ENCODE measurements around the gene DNAJB14. TPM values are rescaled to one million over a fixed set of nuclear protein-coding genes. Genes with fewer than 3 reads are reported as not detected.
A peak's percentile ranks its signal among the peaks of the same experiment; 100 is the strongest.

Gene DNAJB14
- total and polyA plus RNA-seq, 2 experiments from 2014 or later = 15.3 to 18.1 TPM

DNA sequence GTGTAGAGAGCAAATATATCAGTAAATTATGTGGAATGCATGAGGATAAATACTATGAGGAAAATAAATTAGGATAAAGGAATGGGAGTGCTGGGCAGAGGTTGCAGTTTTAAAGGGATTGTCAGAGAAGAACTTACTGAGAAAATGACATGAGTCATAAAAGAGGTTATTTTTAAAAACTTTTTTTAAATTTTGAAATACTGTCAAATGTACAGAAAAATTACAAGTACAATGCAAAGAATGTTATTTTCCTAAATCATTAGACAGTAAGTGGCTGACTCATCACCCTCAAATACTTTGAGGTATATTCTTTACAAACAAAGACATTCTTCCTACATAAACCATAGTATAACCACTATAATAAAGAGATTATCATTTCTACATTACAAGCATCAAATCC, 33.5 kb upstream of the DNAJB14 start:
- H3K27ac ChIP-seq = no peak overlapping the region
- no peaks in the 10 kb centered on the region for H3K4me1 ChIP-seq (ENCODE audit: low read depth)
- no peaks in the 10 kb centered on the region for H3K9me3 ChIP-seq (ENCODE audit: low read depth)
- H3K36me3 ChIP-seq = no peaks in the 10 kb centered on the region
- no peak overlapping the region for H3K4me3 ChIP-seq
- TF ChIP-seq, protein P1, sequence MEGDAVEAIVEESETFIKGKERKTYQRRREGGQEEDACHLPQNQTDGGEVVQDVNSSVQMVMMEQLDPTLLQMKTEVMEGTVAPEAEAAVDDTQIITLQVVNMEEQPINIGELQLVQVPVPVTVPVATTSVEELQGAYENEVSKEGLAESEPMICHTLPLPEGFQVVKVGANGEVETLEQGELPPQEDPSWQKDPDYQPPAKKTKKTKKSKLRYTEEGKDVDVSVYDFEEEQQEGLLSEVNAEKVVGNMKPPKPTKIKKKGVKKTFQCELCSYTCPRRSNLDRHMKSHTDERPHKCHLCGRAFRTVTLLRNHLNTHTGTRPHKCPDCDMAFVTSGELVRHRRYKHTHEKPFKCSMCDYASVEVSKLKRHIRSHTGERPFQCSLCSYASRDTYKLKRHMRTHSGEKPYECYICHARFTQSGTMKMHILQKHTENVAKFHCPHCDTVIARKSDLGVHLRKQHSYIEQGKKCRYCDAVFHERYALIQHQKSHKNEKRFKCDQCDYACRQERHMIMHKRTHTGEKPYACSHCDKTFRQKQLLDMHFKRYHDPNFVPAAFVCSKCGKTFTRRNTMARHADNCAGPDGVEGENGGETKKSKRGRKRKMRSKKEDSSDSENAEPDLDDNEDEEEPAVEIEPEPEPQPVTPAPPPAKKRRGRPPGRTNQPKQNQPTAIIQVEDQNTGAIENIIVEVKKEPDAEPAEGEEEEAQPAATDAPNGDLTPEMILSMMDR (IDR thresholded peaks at IDR 0.05; ENCODE audit: low read depth, low read length) = no peak
- no peaks in the 10 kb centered on the region for H3K27me3 ChIP-seq
- DNase-seq (ENCODE audit: low read depth in 1 of 2, low spot score in 1 of 2) = no peak

DNA sequence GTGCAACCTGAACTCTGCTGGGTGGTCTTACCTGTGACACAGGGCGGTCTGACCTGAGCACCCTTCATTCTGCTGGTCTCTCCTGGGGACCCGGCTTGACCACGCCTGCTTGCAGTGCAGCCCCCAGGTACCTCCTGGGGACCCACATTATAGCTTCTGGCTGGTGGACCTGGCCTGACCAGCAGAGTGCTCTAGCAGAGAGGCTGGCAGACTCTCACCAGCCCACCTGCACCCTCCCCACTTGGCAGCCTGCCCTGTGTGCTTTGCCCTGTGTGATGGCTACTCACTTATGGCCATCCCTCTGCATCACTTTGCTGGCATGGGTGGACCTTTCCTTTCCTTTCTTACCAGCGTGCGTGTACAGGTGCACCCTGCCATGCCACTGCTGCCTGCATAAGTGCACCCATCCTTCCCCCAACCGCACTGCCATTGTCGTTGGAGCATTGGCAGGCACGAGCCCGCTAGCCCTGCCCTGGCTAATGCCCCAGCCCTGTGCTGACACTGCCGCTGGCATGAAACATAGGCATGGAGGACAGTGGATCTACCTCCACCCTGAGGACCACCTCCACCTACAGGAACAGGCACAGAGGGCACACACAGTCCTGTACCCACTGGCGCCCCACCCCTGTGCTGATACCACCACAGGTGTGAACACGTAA, 25.2 kb upstream of the DNAJB14 start:
- H3K9me3 ChIP-seq (ENCODE audit: low read depth) = no peaks in the 10 kb centered on the region
- H3K27me3 ChIP-seq = no peaks in the 10 kb centered on the region
- no peaks in the 10 kb centered on the region for H3K36me3 ChIP-seq
- DNase-seq (ENCODE audit: low read depth in 1 of 2, low spot score in 1 of 2) = no peak
- no peaks in the 10 kb centered on the region for H3K4me1 ChIP-seq (ENCODE audit: low read depth)
- TF ChIP-seq, protein P1 (IDR thresholded peaks at IDR 0.05; ENCODE audit: low read depth, low read length) = no peak
- H3K4me3 ChIP-seq = no peak overlapping the region
- no peak overlapping the region for H3K27ac ChIP-seq

DNA sequence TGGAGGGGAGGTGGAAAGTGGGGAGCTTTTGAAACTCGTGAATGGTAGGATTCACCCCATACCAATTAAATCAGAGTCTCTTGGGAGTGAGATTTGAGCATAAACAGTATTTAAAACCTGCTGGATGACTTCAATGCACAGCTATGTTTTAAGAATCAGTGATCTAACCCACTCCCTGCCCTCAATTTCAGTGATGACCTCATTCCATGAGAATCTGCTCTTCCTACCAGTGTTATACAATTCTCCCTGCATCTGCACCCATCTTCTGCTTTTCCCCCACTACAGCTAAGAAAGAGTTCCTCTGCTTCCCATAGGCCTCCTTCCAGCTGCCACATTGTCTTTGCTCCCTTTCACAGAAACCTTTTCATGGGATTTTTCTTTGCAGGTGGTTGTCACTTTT, 21.9 kb upstream of the DNAJB14 start:
- TF ChIP-seq, protein P1 (IDR thresholded peaks at IDR 0.05; ENCODE audit: low read depth, low read length) = no peak
- no peak overlapping the region for H3K27ac ChIP-seq

DNA sequence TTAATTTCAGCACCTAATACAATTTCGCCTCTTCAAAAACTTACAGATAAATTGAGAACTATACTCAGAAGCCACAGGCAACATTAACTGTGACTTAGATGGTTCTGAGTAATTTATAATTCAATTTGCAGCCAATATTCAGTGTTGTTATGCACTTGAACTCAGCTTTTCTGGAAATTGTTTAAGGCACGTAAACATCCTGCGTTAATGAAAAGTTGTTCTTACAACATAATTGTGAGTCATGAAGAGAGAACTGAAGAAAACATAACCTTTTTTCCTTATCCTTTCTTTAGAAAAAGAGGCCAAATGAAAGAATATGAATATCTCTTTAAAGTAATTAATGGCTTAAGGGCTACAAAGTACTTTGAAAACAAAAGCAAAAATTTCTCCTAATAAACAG, 20.3 kb upstream of the DNAJB14 start:
- no peak for DNase-seq (ENCODE audit: low read depth in 1 of 2, low spot score in 1 of 2)
- TF ChIP-seq, protein P1 (IDR thresholded peaks at IDR 0.05; ENCODE audit: low read depth, low read length) = no peak
- Histone ChIP-seq H3K4me3 (no peak overlapping the region), H3K4me1 (ENCODE audit: low read depth) (no peaks in the 10 kb centered on the region), H3K9me3 (ENCODE audit: low read depth) (no peaks in the 10 kb centered on the region), H3K36me3 (no peaks in the 10 kb centered on the region), H3K27me3 (no peaks in the 10 kb centered on the region), H3K27ac (no peak overlapping the region)

More for the DNA sequence above, 21.9 kb upstream of the DNAJB14 start:
- Histone ChIP-seq H3K27me3 (no peaks in the 10 kb centered on the region), H3K4me1 (ENCODE audit: low read depth) (no peaks in the 10 kb centered on the region), H3K9me3 (ENCODE audit: low read depth) (no peaks in the 10 kb centered on the region), H3K36me3 (no peaks in the 10 kb centered on the region), H3K4me3 (no peak overlapping the region)
- peak in 1 of 2 donors; percentile 12 for DNase-seq (ENCODE audit: low read depth in 1 of 2, low spot score in 1 of 2)

DNA sequence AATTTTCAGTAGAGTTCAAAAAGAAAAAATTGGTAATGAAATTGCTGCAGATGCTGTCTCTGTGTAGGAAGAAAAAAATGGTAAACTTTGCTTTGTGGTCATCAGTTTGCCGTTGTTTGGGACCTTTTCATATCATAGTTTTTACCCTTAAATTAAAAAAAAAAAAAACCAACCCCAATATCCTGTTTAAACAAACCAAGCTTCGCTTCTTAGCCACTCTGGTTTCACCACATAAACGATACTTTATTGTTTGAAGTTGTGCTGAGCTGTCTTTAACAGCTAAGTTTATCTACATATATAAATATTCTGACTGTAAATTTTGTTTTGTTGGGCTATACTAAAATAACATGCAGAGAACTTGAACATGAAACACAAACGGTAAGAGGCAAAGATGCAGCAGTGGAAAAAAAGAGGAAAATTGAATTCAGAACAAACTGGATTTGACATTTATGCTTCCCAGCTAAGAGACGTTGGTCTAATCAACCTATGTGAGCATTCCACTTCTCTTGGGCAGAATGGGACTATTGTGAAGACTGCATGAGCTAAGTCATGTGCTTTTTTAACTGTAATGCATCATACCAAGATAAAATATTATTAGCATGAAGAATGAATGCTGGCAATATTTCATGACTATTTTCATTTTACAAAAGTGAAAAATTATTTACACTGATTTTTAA, 19.4 kb upstream of the DNAJB14 start:
- Histone ChIP-seq H3K4me1 (ENCODE audit: low read depth) (no peaks in the 10 kb centered on the region), H3K27ac (no peak overlapping the region), H3K36me3 (no peaks in the 10 kb centered on the region), H3K4me3 (no peak overlapping the region), H3K9me3 (ENCODE audit: low read depth) (no peaks in the 10 kb centered on the region), H3K27me3 (no peaks in the 10 kb centered on the region)
- TF ChIP-seq, protein P1 (IDR thresholded peaks at IDR 0.05; ENCODE audit: low read depth, low read length) = no peak
- DNase-seq (ENCODE audit: low read depth in 1 of 2, low spot score in 1 of 2) = no peak

Data from cardiac muscle cell (in vitro differentiated cells and primary cell).